Retinal pigment epithelial cell (primary cell): ENCODE measurements around the gene TMEM273.

Source experiments
- DNase-seq: peaks from one replicate; pipeline ENCODE4 v3.0.0-alpha.2; 2010; ENCODE audit warnings: low read depth
- H3K4me3 ChIP-seq: 2 replicates; pipeline ENCODE4 v1.5.1; 2011; ENCODE audit warnings: mild to moderate bottlenecking, low read length, control low read depth, moderate library complexity
- TF ChIP-seq, protein P1 (sequence below): conservative IDR thresholded peaks from 2 replicates; pipeline ENCODE4 v1.5.1; 2011; ENCODE audit warnings: low read depth, low read length, control low read depth, inconsistent platforms

Gene TMEM273

DNA sequence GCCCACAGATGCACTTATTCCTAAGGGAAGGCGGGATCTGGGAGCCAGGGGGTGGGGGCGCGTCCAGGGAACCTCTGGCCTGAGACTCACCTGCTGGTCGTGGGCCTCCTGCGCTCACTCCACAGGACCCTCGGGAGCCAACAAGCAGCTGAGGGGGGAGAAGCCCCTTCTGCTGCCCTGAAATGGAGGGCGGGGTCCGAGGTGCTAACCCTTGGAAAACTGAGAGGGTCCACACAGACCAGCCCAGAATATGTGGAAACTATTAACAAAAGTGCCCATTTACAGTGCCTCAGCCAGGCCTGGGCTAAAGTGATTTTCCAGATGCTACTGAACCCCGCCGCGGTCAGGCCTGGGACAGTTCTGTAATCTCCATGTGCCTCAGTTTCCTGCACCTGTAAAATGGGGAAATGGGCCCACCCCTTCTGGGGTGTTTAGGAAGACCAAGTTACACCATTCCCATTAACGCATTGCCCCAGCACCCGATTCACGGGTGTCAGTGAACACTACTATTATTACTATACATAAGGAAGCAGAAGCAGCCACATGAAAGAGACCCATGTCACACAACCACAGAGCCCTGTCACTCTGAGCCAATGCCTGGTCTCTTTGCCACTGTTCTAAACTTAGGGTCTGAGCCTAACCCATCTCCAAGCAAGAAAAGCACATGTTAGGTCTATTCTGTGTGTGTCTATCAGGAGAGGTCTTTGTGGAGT lies 72.2 kb downstream of the TMEM273 start:
- peak overlapping the region; percentile 37 for H3K4me3 ChIP-seq
- TF ChIP-seq, protein P1, sequence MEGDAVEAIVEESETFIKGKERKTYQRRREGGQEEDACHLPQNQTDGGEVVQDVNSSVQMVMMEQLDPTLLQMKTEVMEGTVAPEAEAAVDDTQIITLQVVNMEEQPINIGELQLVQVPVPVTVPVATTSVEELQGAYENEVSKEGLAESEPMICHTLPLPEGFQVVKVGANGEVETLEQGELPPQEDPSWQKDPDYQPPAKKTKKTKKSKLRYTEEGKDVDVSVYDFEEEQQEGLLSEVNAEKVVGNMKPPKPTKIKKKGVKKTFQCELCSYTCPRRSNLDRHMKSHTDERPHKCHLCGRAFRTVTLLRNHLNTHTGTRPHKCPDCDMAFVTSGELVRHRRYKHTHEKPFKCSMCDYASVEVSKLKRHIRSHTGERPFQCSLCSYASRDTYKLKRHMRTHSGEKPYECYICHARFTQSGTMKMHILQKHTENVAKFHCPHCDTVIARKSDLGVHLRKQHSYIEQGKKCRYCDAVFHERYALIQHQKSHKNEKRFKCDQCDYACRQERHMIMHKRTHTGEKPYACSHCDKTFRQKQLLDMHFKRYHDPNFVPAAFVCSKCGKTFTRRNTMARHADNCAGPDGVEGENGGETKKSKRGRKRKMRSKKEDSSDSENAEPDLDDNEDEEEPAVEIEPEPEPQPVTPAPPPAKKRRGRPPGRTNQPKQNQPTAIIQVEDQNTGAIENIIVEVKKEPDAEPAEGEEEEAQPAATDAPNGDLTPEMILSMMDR: no peak
- DNase-seq: no peak

DNA sequence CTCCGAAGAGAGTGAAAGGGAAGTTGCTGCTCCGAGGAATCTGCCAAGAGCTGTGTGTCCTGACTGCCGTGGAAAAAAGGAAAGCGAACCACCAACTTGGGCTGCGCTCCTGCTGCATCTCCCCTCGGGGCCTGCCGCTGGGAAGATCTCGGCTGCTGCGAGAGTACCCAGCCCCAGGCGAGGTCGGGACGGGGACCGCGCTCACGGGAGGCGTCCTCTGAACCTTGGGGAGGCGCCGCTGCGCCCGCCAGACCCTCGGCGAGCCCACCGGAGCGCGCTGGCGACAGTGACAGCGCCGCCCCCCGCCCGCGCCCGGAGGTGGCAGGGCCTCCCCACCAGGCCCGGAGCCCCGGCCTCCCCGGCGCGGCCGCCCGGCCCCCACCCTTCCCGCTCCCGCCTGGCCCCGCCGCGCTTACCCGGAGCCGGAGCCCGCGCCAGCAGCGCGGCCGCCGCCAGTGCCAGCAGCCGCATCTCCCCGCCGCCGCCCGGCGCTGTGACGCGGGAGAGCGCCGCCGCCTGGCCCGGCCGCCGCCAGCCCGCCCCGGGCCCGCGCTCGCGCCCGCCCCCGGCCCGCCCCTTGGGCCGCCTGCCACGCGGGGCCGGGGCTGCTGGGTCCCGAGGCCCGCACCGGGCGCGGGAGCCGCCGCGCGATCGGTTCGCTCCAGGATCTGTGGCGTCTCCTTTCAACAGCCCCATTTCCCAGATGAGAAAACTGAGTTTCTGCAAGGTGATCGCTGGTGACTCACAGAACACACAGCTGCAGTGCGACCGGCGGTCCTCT lies 73.0 kb downstream of the TMEM273 start, which contains the start of gene VSTM4:
Gene VSTM4, minus strand, starts transcription at position 508 of the 781 bp plus-strand sequence. Its CDS starts 37 bp downstream, at position 471.
- TF ChIP-seq, protein P1: no peak
- no peak for DNase-seq
- H3K4me3 ChIP-seq: peak within 1 kb of the TSS; percentile 60

DNA sequence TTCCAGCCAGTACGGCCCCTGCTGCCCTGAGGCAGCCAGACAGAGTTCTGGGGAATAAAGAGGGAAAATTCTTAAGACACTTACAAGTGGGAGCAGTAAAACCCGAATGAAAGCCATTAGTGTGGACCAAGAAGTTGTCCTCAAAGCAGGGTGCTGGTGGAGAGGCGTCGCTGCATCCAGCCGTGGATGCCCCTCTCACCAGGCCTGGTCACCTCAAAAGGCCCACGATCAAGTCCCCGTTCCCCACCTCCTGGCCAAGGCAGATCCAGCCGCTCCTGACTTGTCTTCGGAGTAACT lies 73.5 kb downstream of the TMEM273 start:
- TF ChIP-seq, protein P1: no peak
- DNase-seq: no peak
- H3K4me3 ChIP-seq: peak overlapping the region; percentile 60

DNA sequence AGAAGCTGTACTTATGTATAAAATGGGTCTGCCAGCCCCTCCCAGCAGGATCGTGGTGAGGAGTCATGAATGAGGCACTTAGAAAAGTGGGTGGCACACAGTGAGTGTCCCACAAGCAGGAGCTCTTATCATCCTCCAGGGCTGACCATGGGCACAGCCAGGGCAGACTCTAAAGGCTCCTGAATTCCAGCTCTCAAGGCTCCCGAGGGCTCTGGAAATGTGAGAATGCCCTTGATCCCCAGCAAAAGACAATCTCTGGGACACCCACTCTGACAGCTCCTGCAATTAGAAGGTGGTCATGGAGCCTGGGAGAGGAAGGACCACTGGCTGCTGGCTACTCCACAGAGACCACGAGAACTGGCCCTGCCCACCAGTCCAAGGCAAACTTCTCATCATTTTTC lies 74.5 kb downstream of the TMEM273 start:
- TF ChIP-seq, protein P1: no peak

DNA sequence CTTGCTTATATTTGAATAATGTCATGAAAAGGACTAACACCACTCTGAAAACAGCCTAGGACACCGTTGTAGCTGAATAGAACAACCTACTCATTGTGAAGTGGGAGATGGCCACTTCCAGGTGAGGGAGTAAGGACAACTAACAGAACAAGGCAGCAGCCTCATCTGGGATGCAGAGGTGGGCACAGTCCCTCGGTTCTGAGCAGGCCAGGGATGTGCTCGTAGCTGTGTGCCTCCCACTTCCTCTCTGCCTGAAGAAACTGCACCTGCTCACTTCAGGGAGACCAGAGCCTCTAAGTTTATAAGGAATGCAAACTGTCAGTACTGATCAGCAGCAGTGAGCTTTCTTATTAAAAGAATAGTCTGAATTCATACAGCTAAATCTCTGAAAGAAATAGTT lies 75.3 kb downstream of the TMEM273 start:
- no peak for DNase-seq
- no peak overlapping the region for H3K4me3 ChIP-seq
- TF ChIP-seq, protein P1: no peak

More for the DNA sequence above, 74.5 kb downstream of the TMEM273 start:
- no peak overlapping the region for H3K4me3 ChIP-seq
- no peak for DNase-seq

DNA sequence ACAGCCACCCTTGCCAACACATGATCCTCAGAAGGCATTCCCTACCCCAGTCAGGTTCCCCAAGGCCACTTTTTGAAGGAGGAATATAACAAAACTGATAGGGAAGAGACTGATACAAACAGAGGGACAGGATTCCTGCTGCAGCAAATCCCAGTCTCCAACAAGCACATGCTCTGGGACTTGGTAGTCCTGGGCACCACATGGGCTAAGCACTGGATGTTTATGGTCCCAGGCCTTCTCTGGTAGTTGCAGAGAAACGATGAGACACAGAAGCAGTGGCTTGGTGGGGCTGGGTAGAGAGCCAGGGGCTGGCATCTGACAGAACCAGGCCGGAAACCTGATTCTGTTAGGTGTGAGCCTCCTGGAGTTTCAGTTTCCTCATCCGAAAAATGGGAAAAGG lies 76.1 kb downstream of the TMEM273 start:
- no peak overlapping the region for H3K4me3 ChIP-seq
- TF ChIP-seq, protein P1: no peak
- DNase-seq: no peak

DNA sequence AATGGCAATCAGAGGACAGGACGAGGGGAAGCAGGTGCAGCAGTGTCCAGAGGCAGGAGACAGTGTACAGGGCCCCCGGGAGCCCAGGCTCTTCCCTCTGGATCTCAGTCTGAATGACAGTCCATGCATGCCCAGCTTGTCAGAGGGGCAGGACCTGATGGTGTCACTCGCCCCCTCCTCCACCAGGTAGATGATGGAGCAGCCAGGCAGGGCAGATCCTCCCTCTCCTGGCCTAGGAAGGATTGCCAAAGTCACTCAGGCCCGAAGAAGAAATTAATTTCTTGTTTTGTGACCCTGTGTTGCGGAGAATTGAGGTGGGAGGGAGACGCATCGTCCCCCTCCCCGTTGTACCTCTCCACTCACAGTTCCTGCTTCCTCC lies 76.9 kb downstream of the TMEM273 start:
- no peak for DNase-seq
- TF ChIP-seq, protein P1: no peak
- no peak overlapping the region for H3K4me3 ChIP-seq
